GM19328 (cell line): Measurements from ENCODE around the gene PRUNE2.
"Not testable (repeated sequence)": the region's sequence is repeated elsewhere in the genome, so short reads cannot be mapped to it uniquely, and the experiment has no call there.

Experiments
- ATAC-seq: cut with Tn5 transposase; IDR thresholded peaks from one replicate; pipeline ENCODE4 v1.9.1; 2021; ENCODE audit warnings: mild to moderate bottlenecking, moderate library complexity; ENCODE audit not compliant: unreplicated experiment

Gene PRUNE2

GRCh38 chr9:76700916-76701315, 205.0 kb downstream of the PRUNE2 start:
- ATAC-seq: no peak

- no peak for ATAC-seq
These were observed 205.9 kb downstream of the PRUNE2 start for GRCh38 chr9:76699971-76700370.

DNA sequence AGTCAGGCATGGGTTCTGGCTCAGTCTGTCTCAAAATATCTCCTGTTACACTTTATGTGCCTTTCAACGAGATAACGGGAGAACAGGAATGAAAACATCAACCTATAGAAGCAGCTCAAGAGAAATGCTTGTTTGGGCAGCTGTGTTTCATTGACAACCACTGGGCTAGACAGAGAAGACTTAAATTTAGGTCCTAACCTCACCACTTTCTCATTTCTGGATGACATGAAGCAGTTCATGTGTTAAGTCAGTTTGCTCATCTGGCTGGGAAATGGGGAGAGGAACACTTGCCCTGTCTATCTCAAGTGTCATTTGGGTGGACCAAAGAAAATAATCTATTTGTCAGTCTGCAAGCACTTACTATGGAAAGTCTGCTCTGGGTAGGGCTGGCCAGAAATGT, 208.4 kb downstream of the PRUNE2 start:
- no peak for ATAC-seq

DNA sequence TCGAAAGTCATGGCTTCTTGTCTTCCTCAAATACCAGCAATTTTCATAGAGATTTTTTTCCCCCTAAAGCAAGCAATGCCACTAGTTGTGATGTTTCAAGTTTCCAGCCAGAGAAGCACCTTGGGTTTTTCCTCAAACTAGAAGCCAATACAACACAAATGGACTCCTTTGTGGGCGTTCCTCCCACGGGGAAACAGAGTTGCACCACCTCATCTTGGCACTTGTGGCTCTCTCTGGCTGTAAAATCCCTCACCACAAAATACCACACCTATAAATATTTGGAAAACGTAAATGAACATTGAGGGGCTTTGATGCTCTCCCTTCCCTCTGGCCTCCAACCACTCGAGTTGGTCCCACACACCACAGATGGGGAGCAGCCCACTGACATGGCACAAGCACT, 208.8 kb downstream of the PRUNE2 start:
- ATAC-seq: no peak

- no peak for ATAC-seq
These were observed 212.0 kb downstream of the PRUNE2 start for GRCh38 chr9:76693912-76694311.

DNA sequence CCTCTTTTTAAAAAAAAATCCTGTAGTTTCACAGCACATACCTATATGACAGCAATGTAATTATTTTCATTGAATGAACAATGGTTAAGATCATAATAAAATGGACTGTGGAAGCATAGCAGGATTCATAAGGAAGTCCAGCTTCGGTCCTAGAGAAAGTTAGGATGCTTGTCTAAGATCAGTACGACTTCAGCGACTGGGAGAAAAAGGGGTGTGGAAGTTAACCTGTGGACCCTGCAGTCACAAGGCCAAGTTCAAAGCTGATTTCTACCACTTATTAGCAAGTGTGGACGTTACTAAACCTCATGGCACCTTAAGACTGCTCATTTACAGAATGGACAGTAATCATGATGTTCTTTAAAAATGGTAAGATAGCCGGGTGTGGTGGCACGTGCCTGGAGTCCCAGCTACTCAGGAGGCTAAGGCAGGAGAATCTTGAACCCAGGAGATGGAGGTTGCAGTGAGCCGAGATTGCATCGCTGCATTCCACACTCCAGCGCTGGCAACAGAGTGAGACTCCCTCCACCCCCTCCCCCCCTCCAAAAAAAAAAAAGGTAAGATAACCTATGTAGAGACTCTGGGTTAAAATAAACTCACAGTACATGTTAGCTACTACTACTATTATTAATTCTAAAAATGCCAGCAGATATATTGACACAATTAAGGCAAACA, 213.3 kb downstream of the PRUNE2 start:
- no peak for ATAC-seq

- ATAC-seq: no peak
These were observed 214.2 kb downstream of the PRUNE2 start for GRCh38 chr9:76691517-76692313.

- no peak for ATAC-seq
These were observed 214.9 kb downstream of the PRUNE2 start for GRCh38 chr9:76690973-76691370.

GRCh38 chr9:76690246-76690972, 215.5 kb downstream of the PRUNE2 start:
- no peak for ATAC-seq

DNA sequence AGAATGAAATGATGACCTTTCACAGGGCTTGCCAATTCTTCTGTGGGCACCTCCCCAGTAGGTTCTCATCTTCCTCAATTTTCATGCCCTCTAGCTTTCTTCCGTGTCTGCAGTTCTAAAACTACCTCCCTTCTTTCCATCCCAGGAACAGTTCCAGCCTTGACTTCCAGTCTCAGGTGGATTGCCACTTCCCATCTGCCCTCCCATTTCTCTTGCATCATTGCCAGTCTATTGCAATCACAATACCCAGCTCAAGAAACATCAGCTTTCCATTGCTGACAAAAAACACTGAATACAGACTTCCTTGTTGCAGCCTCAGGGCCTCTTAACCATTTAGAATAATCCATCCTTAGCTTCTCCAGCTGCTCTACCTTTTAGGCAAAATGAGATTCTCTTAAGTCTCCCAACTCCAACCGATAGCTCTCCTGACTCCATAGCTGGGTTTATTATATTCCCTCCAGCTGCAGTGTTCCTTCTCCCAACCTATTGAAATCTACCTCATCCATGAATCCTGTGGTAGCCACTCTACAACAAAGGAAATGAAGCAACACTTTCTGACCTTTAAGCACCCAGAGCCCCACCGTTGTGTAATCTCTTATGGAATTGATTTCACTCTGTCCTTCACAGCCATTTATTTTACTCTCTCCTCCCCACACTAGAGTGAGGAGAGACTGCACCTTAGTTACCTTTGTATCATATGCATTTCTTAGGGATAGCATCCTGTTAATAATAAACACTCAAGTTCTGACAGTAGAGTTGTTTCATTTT, 217.3 kb downstream of the PRUNE2 start:
- no peak for ATAC-seq

DNA sequence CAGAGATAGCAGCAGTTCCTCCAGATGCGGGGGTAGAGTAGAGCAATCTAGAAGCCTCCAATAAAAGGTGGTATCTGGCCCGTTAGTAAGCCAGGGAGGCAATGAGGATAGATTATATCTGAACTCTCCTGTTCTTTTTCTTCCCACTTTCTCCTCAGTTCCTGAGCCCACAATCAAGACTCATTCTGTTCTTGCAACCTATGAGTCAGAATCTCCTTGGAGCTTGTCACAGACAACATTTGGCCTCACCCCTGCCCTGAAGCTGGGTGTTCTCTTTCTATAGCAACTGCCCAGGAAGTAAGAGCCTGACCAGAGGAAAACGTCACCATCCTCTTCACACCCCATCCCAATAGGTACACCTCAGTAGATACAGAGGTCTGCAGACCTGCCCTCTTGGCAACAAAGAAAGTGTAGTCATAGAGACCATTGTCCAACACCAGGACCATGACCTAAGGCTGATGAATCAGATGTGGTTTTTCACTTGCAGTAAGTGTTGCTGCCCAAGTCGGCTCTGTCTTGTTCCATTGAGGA, 218.0 kb downstream of the PRUNE2 start:
- ATAC-seq: no peak

DNA sequence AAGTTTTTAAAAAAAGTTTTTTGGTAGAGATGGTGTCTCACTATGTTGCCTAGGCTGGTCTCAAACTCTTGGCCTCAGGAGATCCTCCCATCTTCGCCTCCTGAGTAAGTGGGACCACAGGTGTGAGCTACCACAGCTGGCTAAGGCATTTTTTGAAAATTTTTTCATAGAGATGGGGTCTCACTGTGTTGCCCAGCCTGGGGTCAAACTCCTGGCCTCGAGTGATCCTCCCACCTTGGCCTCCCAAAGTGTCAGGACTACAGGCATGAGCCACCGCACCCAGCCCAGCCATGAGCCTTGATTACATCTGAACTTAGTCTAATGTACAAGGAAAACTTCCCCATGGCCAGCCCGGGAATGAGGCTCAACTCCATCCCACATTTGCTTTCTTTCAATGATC, 219.2 kb downstream of the PRUNE2 start:
- no peak for ATAC-seq

- no peak for ATAC-seq
These were observed 221.7 kb downstream of the PRUNE2 start for GRCh38 chr9:76684213-76684612.

GRCh38 chr9:76681556-76681955, 224.4 kb downstream of the PRUNE2 start:
- ATAC-seq: no peak

- no peak for ATAC-seq
These were observed 225.0 kb downstream of the PRUNE2 start for GRCh38 chr9:76680716-76681425.

GRCh38 chr9:76677481-76678055, 228.3 kb downstream of the PRUNE2 start:
- ATAC-seq: no peak

- no peak for ATAC-seq
These were observed 229.1 kb downstream of the PRUNE2 start for GRCh38 chr9:76676857-76677256.

GRCh38 chr9:76667521-76667957, 238.4 kb downstream of the PRUNE2 start:
- no peak for ATAC-seq

DNA sequence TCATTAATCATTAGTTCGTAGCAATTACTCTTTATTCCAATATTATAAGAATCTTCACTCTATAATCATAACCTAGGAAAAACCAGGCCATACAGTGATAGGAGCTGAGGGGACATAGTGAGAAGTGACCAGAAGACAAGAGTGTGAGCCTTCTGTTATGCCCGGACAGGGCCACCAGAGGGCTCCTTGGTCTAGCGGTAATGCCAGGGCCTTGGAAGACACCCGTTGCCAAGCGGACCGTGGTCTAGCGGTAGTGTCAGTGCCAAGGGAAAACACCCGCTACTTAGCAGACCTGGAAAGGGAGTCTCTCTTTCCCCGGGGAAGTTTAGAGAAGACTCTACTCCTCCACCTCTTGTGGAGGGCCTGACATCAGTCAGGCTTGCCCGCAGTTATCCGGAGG, 239.9 kb downstream of the PRUNE2 start:
- ATAC-seq: not testable (repeated sequence)

DNA sequence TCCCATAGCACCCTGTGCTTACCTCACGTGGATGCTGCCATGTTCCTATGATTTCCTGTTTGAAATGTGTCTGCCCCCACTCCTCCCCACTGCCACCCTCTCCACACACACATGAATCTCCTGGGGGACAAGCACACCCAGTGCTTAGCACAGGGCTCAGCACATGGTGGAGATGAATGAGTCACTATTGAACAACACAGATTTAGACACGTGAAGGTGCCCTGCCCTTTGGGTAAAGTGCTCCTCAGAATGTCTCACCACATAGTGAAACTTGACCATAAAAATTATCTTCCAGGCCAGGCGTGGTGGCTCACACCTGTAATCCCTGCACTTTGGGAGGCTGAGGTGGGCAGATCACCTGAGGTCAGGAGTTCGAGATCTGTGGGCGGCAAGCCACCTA, 240.5 kb downstream of the PRUNE2 start:
- ATAC-seq: no peak
